Renal cortical epithelial cell (primary cell): ENCODE results near the gene TJP3. TPM values are rescaled to one million over a fixed set of nuclear protein-coding genes. Genes with fewer than 3 reads are reported as not detected.
"Not testable (repeated sequence)": the region's sequence is repeated elsewhere in the genome, so short reads cannot be mapped to it uniquely, and the experiment has no call there.

ENCODE experiments used
- DNase-seq: peaks from one replicate; pipeline ENCODE4 v3.0.0-alpha.2; 2011; ENCODE audit warnings: low read depth
- total RNA-seq: library from RNA; depleted of rRNA; stranded (reverse); fragments of >200 nt; gene quantifications from 2 replicates; pipeline ENCODE4 v1.2.3, GENCODE V29; 2014

Gene TJP3
- total RNA-seq, 1 donor from 2014 or later, result 1.1 TPM

- DNase-seq, result no peak
Observed at GRCh38 chr19:3745363-3746045, 37.3 kb downstream of the TJP3 start.

DNA sequence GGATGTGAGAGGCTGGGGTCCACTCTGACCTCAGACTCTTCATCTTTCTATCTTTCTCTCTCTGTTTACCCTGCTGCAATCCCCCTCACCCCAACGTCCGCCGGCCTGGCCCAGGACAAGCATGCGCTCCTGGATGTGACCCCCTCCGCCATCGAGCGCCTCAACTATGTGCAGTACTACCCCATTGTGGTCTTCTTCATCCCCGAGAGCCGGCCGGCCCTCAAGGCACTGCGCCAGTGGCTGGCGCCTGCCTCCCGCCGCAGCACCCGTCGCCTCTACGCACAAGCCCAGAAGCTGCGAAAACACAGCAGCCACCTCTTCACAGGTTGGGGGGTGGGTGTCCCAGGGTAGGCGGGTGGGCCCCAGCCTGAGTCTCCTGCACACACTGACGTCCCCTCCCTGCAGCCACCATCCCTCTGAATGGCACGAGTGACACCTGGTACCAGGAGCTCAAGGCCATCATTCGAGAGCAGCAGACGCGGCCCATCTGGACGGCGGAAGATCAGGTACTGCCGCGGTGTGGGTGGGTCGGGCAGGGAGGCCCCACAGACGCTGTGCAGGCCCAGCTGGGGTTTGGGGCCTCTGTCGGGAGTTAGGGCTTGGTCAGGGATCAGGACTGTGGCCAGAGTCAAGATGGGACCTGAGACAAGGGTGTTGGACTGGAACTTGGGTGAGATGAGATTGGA is 38.3 kb downstream of the TJP3 start:
- no peak for DNase-seq

GRCh38 chr19:3748965-3749364 is 40.8 kb downstream of the TJP3 start:
- no peak for DNase-seq

DNA sequence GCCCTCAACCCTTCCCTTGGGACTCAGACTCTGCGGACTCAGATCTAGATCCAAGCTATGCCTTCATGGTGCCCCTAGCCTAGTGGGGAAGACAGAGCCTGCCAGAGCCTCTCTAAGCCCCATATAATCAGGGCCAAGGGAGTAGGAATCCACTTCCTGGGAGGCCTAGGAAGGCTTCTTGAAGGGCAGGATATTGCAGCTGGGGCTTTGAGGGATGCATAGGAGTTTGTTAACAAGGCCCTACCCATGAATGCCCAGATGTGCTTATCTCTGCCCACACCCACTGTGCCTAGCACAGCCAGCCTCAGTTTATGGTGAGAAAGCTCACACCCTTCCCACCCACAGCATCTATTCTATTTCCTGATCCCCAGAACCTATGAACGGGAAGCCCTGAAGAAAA is 42.0 kb downstream of the TJP3 start:
- DNase-seq, result no peak

DNA sequence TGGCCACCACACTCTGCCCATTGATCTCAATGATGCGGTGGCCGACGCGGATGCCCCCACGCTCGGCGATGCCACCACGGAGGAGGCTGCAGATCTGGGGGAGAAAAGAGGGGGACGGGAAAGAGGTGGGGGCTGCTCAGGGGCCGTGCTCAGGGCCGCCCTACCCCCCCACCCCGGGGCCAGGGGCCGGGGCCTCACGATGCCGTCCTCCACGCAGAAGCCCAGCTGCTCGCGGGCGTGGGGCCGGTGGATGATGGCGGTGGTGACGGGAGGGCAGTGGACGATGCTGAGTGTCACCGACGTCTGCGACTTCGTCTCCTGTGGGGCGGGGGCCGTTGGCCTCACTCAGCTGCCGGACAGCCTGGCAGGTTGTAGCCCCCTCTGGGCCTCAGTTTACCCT is 43.1 kb downstream of the TJP3 start:
- no peak for DNase-seq

GRCh38 chr19:3752492-3752891 is 44.3 kb downstream of the TJP3 start:
- no peak for DNase-seq

GRCh38 chr19:3753631-3754410 is 45.6 kb downstream of the TJP3 start:
- no peak for DNase-seq

- DNase-seq, result not testable (repeated sequence)
Observed at GRCh38 chr19:3757705-3758104, 49.5 kb downstream of the TJP3 start.

DNA sequence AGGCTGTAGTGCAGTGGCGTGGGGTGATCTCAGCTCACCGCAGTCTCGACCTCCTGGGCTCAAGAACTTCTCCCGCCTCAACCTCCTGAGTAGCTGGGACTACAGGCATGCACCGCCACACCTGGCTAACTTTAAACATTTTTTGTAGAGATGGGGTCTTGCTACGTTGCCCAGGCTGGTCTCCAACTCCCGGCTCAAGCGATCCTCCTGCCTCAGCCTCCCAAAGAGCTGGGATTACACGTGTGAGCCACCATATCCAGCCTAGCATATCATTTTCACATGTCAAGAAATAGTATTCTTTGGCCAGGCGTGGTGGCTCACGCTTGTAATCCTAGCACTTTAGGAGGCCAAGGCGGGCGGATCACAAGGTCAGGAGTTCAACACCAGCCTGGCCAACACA is 50.1 kb downstream of the TJP3 start:
- DNase-seq, result not testable (repeated sequence)

- DNase-seq, result no peak
Observed at GRCh38 chr19:3759482-3760254, 51.5 kb downstream of the TJP3 start.

DNA sequence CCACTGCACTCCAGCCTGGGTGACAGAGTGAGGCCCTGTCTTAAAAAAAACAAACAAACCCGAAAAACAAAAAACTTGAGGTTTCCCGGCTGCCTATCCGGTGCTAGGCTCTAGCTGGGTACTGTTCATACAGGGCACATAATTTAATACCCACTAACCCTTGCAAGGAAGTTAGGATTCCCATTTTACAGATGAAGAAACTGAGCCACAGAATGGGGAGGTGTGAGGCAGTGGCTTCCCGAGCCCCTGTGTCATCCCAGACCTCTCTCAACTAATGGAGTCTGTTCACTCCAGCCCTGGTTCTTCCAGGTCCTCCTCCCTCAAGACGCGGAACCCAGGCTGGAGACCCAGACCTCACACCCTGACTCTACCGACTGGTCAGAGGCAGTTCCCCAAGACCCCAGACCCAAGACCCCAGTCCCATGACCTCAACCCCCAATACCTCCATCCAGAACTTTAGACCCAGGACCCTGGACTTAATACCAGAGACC is 52.7 kb downstream of the TJP3 start:
- peak; percentile 1 for DNase-seq

GRCh38 chr19:3761382-3762129 is 53.4 kb downstream of the TJP3 start, which contains the start of gene APBA3:
APBA3 (minus strand) TSS chr19:3761692; CDS start chr19:3760264, 1,428 bp downstream.
- DNase-seq, result peak; percentile 67

GRCh38 chr19:3762130-3762473 is 53.9 kb downstream of the TJP3 start:
- DNase-seq, result no peak

DNA sequence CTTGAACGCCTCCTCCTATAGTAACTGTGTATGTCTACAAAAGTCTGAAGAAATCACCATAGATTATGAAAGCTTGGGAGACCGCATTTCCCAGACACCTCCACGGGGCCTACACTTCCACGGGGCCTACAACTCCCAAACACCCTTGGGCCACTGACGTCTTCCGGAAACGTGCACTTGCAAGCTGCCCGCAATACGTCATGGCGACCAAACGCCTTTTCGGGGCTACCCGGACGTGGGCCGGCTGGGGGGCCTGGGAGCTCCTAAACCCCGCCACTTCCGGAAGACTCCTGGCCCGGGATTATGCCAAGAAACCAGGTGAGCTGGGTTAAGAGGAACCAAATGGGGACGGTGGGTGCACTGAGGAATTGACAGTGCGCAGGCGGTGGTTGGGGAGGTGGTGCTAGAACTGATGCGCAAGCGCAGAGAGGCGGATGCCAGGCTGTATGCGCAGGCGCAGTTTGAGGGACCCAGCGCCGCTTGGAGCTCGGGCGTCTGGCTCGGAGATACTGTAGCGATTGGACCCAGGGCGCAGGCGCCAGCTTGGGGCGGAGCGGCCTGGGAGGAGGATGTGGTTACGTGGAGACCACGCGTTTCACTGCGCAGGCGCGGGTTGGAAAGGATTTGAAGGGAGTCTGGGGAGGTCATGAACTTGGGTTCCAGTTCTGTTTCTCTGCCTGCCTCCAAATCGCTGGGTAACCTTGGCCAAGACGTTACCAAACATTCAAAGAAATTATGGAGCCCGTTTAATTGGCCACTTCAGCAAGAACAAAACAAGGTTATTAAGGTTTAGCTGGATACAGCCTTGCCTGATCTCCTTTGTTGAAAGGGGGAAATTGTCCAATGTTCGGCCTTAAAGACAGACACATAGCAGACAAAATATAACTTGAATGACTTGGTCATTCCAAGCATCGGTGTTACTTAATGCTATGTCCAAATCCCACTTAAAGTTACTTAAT is 54.6 kb downstream of the TJP3 start, which contains the start of gene MRPL54:
TSS of gene MRPL54 (plus strand) at position 182 of the 959 bp plus-strand sequence. CDS start at position 201, 19 bp downstream.
- peak; percentile 97 for DNase-seq

GRCh38 chr19:3765121-3765520 is 56.9 kb downstream of the TJP3 start:
- DNase-seq, result no peak

GRCh38 chr19:3765757-3766156 is 57.6 kb downstream of the TJP3 start:
- DNase-seq, result not testable (repeated sequence)

GRCh38 chr19:3766520-3766919 is 58.3 kb downstream of the TJP3 start:
- no peak for DNase-seq

- no peak for DNase-seq
Observed at GRCh38 chr19:3767050-3767449, 58.9 kb downstream of the TJP3 start.

GRCh38 chr19:3768015-3768747 is 60.0 kb downstream of the TJP3 start:
- DNase-seq, result no peak
